GM18526 (cell line): ENCODE measurements around the gene SPATA20.

Experiments used
- POLR2A ChIP-seq: IDR thresholded peaks from 3 replicates; pipeline ENCODE4 v1.6.1; 2011; ENCODE audit not compliant: insufficient read length; ENCODE audit errors: extremely low read depth

SPATA20 gene

DNA sequence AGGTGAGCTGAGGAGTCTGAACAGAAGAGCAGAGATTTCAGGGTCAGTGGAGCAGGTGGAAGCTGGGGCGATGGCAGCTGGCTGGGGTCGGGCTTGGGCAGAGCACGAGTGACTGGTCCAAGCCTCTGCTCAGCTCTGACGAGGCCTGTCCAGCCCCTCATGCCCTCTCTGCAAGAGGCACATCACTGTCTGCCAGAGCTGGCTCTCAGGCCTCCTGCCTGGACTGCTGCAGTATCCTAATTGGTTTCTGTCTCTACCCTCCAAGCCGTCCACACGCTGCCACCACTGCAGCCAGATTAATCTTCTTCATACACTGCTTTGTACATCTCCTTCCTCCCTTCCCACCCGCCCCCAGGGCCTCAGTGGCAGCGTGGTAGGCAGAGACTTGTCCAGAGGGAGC, 38.9 kb downstream of the SPATA20 start:
- no peak for TF ChIP-seq POLR2A

DNA sequence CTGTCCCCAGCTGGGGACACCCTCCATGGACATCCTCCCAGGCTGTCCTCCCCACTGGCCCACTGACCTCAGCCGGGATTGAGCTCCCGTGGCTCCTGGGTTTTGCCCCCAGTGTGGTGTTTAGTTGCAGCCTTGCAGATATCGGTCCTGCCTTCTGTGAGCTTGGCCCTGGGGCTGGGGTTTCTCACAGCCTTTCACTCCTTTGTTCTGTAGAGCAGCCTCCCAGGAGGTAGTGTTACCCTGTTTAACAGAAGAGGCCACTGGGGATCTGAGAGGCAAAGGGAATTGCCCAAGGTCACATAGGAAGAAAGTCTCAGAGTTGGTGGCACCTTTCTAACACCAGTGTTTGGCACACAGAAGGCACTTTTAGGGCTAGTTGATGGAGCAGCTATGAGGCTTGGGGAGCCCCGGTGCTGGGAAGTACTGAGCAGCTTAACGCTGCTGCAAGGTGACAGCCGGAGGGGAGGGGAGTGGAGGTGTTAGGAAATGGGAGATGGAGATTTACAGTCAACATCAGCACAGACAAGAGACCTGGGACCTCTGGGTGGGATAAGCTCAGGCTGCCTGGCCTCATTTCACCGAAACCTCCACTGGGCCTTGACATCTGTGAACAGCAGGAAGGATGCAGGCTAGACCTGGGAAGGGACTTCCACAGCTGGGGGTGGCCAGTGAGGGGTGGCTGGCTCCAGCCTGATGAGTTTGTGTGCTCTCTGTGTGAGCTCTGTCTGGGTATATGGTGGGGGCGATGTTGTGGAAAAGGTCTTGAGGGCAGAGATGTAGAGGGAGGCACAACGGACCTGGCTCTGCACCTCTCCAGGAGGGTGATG, 39.7 kb downstream of the SPATA20 start:
- no peak for TF ChIP-seq POLR2A

DNA sequence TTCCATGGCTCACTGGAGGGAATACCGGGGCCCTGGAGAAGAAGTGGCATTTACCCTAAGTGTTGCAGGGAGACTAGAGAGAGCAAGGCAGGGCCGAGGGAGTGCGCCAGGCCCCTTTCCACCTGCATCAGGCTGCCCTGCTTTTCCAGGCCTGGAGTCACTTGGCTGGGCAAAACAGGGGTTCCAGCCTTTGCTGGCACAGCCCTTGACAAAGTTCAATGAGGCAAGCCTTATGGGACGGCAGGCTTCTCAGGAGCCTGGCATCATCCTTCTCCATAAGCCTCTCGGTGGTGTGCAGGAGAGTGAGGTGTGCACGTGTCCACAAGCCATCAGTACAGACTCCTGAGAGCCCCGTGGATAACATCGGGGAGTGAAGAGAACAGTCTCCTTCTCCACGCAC, 40.6 kb downstream of the SPATA20 start:
- TF ChIP-seq POLR2A = no peak

- TF ChIP-seq POLR2A = no peak
Observed at GRCh38 chr17:50588391-50589049, 41.5 kb downstream of the SPATA20 start.

DNA sequence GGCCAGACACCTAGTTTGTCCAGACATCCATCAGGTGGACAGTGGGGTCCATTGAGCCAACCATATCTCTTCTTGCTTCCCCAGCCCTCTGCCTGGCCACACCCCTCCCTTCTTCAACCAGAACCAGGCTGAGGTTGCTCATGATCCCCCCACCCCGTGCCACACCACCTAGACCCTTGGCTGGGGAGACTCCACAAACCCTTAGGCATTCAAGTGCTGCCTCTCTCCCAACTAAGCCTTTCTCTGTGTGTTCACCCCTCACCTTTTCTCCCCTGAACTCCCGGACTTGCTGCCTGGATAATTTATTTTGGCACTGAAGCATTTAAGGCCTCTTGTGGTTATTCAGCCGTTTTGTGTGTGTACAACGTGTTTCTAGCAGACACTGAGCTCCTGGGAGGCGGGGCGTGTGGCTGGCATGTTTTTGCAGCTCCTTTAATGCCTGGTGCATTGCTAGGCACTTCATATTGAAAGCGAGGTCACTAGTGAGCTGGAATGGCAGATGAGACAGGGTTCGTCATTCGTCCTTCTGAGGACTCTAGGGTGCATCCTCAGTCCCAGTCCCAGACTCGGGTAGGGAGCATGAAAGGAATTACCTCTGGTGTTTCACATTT, 42.2 kb downstream of the SPATA20 start:
- no peak for TF ChIP-seq POLR2A

DNA sequence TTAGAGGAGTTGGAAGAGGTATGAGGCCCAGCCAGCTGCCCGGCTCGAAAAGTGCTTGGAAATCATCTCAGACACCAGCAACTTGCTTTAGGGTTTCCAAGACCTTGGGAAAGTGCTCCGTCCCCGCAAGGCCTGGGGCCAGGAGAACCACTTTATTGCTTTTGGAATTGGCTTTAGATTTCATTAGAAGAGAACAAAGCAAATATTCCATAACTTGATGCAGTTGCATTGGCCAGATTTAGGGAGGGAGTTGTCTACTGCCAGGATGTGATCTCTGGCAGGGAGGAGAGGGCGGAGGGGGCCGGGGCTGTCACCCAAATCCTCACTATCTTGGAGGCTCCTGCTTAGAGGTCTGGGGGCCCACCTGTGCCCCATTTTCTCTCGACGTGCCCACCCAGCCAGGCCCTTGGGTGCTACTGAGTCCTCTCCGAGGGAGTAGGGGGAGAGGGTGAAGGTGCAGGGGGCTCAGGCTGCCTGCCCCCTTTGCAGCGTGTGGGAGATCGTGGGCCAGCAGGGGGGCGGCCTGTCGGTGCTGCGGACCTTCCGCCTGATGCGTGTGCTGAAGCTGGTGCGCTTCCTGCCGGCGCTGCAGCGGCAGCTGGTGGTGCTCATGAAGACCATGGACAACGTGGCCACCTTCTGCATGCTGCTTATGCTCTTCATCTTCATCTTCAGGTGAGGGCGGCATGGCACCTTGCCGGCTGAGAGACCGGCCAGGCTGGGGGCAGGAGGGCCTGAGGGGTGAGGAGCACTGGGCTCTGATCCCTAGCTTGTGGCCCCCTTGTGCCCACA, 44.2 kb downstream of the SPATA20 start:
- no peak for TF ChIP-seq POLR2A

DNA sequence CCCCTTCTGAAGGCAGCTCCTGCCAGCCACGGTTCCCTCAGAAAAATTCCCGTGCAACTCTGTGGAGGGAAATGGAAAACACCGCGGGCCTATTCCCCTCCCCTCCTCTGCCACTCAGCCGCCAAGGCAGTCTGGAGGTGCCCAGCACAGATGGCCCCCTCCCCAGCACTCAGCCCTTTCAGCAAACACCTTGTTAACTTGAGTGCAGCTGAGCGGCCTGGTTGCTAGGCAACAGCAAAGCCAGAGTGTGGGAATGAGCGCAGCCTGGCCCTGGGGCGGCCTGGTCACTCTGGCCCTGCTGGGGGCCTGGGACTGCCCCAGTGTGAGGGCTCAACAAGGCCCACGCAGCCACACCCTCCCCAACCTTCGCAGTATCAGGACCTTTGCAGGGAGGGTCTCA, 46.3 kb downstream of the SPATA20 start:
- no peak for TF ChIP-seq POLR2A

GRCh38 chr17:50594128-50594823, 47.3 kb downstream of the SPATA20 start:
- no peak for TF ChIP-seq POLR2A

DNA sequence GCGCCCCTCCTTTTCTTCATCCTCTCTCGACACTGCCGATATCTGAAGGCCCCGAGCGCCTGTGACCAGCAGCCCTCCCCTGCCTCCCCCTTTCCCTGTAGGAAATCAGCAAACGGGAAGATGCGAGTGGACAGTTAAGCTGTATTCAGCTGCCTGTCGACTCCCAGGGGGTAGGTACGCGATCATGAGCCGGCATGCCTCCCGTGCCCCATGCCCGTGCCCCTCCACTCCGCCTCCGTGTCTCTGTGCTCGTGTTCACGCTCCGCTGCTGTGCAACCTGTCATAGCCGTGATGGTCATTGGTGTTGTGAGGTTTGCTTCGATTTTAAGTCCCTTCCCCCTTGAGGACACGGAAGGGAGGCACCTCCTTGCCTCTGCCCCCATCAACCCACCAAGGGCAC, 47.9 kb downstream of the SPATA20 start:
- no peak for TF ChIP-seq POLR2A

DNA sequence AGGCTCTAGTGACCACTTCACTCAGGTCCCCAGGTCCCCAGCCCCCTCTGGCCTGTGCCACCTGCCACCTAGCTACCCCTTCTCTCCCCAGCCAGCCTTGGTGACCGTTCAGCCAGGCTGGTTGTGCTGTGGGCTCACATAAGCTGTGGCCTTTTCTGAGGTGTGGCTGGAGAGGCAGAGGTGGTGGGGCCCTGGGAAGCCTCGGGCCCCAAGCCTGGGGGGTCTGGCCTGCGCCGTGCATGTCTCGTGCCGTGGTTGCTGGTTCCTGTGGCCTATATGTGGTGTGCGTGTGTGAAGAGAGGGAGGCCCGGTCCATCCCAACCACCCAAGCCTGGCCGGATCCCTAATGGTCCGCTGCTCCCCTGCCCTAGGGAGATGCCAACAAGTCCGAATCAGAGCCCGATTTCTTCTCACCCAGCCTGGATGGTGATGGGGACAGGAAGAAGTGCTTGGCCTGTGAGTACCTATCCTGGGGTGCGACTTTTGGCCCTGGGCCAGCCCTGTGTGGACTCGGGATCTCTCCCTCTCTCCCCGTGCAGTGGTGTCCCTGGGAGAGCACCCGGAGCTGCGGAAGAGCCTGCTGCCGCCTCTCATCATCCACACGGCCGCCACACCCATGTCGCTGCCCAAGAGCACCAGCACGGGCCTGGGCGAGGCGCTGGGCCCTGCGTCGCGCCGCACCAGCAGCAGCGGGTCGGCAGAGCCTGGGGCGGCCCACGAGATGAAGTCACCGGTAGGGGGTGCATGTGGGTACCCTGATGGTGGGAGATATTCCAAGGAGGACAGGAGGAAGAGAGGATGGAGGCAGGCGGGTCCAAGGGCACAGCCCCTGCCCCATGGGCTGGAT, 49.4 kb downstream of the SPATA20 start:
- TF ChIP-seq POLR2A = no peak

GRCh38 chr17:50598487-50598886, 51.5 kb downstream of the SPATA20 start:
- TF ChIP-seq POLR2A = no peak

GRCh38 chr17:50599606-50600005, 52.6 kb downstream of the SPATA20 start:
- TF ChIP-seq POLR2A = no peak

DNA sequence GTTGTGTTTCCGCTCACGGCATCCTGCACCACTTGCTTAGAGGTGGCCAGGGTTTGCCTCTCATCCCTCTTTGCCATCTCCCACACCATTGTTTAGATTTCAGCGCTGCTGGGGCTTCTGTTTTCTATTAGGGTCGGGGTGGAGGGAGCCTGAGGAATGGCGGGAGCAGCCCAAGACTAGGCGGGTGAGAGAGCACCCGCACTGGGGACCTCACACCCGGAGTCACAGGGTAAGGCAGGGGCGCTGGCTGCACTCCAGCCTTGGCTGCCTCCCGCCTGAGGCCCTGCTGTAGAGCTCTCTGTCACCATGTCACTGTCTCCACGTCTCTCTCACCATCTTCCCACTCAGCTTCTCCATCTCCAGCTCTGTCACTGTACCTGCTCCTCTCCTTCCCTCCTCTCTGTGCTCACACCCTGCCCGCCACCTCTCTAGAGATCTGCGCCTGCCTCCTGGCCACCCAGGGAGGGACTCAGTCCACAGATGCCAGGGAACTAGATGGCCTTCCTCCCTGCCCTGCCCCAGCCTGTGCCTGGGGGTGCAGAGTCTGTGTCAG, 54.9 kb downstream of the SPATA20 start:
- TF ChIP-seq POLR2A = no peak

DNA sequence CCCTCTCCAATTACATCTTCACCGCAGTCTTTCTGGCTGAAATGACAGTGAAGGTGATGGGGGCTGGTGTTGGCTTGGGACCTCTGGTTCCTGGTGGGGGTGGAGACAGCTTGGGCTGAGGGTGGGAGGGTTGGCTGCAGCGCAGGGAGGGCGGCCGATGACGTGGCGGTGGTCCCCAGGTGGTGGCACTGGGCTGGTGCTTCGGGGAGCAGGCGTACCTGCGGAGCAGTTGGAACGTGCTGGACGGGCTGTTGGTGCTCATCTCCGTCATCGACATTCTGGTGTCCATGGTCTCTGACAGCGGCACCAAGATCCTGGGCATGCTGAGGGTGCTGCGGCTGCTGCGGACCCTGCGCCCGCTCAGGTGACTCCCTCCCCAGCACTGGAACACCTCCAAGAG, 55.9 kb downstream of the SPATA20 start:
- no peak for TF ChIP-seq POLR2A
